GM12878 (cell line): Measurements from ENCODE around the gene DHFR. TPM values are rescaled to one million over a fixed set of nuclear protein-coding genes. Genes with fewer than 3 reads are reported as not detected.

ENCODE experiments used
- ATAC-seq: fragments of 200-7000 bp; cut with Tn5 transposase; 3 replicates; pipeline ENCODE4 v1.9.1; 2020; ENCODE audit warnings: mild to moderate bottlenecking, moderate library complexity
- BruUV-seq: library from RNA; stranded (reverse); fragments of 400-500 nt; replicated peaks from 2 replicates; lab custom pipeline; 2021; lab: Mats Ljungman, UMichigan
- CTCF ChIA-PET: fragments of 300-600 bp; sonication (Branson Sonifier 250); formaldehyde crosslinking; extraction: SDS; loops from one replicate; lab custom pipeline; 2021; ENCODE audit warnings: inconsistent platforms; lab: Yijun Ruan, JAX
- POLR2A ChIA-PET: fragments of 350-600 bp; formaldehyde crosslinking; extraction: SDS; loops from one replicate; lab custom pipeline; 2021; ENCODE audit warnings: inconsistent platforms; lab: Charles Lee
- RAD21 ChIA-PET: fragments of 300-600 bp; sonication (Branson Sonifier 250); formaldehyde crosslinking; loops from one replicate; lab custom pipeline; 2023; ENCODE audit warnings: antibody characterized with exemption; ENCODE audit not compliant: unreplicated experiment; lab: Charles Lee
- SMC1A ChIA-PET: fragments of 300-600 bp; sonication (Branson Sonifier 250); formaldehyde crosslinking; loops from one replicate; lab custom pipeline; 2023; ENCODE audit not compliant: unreplicated experiment, uncharacterized antibody; lab: Charles Lee
- DNase-seq: peaks from one replicate; pipeline ENCODE4 v3.0.0-alpha.2; 2011; ENCODE audit warnings: low read depth, low spot score
- FAIRE-seq: peaks from 3 replicates; lab custom pipeline; 2011; peaks lifted over from hg19 to GRCh38; lab: Jason Lieb, UNC
- H2AFZ ChIP-seq: 2 replicates; pipeline ENCODE4 v1.6.0; 2011; ENCODE audit warnings: low read depth, low read length, control low read depth; ENCODE audit not compliant: control insufficient read depth
- H3K27ac ChIP-seq: 2 replicates; pipeline ENCODE4 v1.5.1; 2011; ENCODE audit warnings: control low read depth; ENCODE audit not compliant: control insufficient read depth, insufficient read depth
- H3K27me3 ChIP-seq, 2 experiments: replicated peaks in 1 of 2; 2 replicates each; pipeline versions ENCODE4 v1.6.0 to v1.6.1; 2011; ENCODE audit warnings: low read length in 1 of 2; ENCODE audit not compliant: control insufficient read depth in 2 of 2, insufficient read depth in 2 of 2
- H3K36me3 ChIP-seq, 2 experiments: 2 replicates each; pipeline ENCODE4 v1.5.1; 2011; ENCODE audit warnings: low read length in 1 of 2; ENCODE audit not compliant: control insufficient read depth in 2 of 2, insufficient read depth in 2 of 2
- H3K4me1 ChIP-seq: 2 replicates; pipeline ENCODE4 v1.6.1; 2011; ENCODE audit warnings: mild to moderate bottlenecking, low read length, moderate library complexity, mixed read lengths; ENCODE audit not compliant: control insufficient read depth, insufficient read depth
- H3K4me2 ChIP-seq: 2 replicates; pipeline ENCODE4 v1.6.0; 2011; ENCODE audit warnings: control low read depth; ENCODE audit not compliant: control insufficient read depth, insufficient read depth
- H3K4me3 ChIP-seq: fragments of 200-600 bp; sonication (generic); 2 replicates; pipeline ENCODE4 v1.5.1; 2016
- H3K79me2 ChIP-seq: 2 replicates; pipeline ENCODE4 v1.6.0; 2011; ENCODE audit warnings: low read length; ENCODE audit not compliant: control insufficient read depth, insufficient read depth
- H3K9ac ChIP-seq: 2 replicates; pipeline ENCODE4 v1.8.0; 2011; ENCODE audit warnings: low read length, control low read depth, mixed read lengths; ENCODE audit not compliant: control insufficient read depth, insufficient read depth
- H3K9me3 ChIP-seq: replicated peaks from 3 replicates; pipeline ENCODE4 v1.5.1; 2011; ENCODE audit warnings: mild to moderate bottlenecking, low read length; ENCODE audit not compliant: control insufficient read depth, insufficient read depth
- H4K20me1 ChIP-seq: 2 replicates; pipeline ENCODE4 v1.6.0; 2011; ENCODE audit not compliant: control insufficient read depth, insufficient read depth
- CHD4 ChIP-seq: fragments of 200-600 bp; sonication (generic); IDR thresholded peaks from 2 replicates; pipeline ENCODE4 v1.6.1; 2016; ENCODE audit warnings: mild to moderate bottlenecking
- SKIL ChIP-seq: fragments of 450-650 bp; IDR thresholded peaks from 2 replicates; pipeline ENCODE4 v1.6.1; 2017; ENCODE audit warnings: mild to moderate bottlenecking, low read depth, inconsistent platforms; ENCODE audit not compliant: poor library complexity, severe bottlenecking
- SP1 ChIP-seq: IDR thresholded peaks from one replicate; pipeline ENCODE4 v1.6.1; 2011; ENCODE audit warnings: low read depth, low read length
- TCF3 ChIP-seq: IDR thresholded peaks from 2 replicates; pipeline ENCODE4 v1.6.1; 2012; ENCODE audit warnings: low read depth, mild to moderate bottlenecking, low read length, borderline replicate concordance; ENCODE audit not compliant: insufficient read depth
- ZNF24 ChIP-seq: fragments of 450-650 bp; IDR thresholded peaks from 2 replicates; pipeline ENCODE4 v1.6.1; 2017; ENCODE audit warnings: antibody characterized with exemption, mild to moderate bottlenecking
- WGBS: methylation state at CpG from one replicate; pipeline ENCODE4 v1.1.6; 2016; ENCODE audit warnings: low lambda C conversion rate; ENCODE audit not compliant: insufficient replicate concordance, insufficient coverage; ENCODE audit errors: missing lambda C conversion rate; 5-methylcytosine and 5-hydroxymethylcytosine counted together
- in situ Hi-C: fragments of 300-500 bp; cut with MboI; formaldehyde crosslinking; loops from 9 replicates; pipeline ENCODE4 v1.14.3; 2018; ENCODE audit warnings: mixed read lengths
- intact Hi-C: fragments of 100-400 bp; cut with micrococcal nuclease; formaldehyde crosslinking; loops from one replicate; pipeline ENCODE4 v1.14.2; 2022; ENCODE audit not compliant: unreplicated experiment
- polyA plus RNA-seq, 11 experiments: library from polyadenylated mRNA; depleted of rRNA in 4 of 11; unstranded in 6 of 11; stranded (reverse) in 5 of 11; fragments of >200 nt; fragmentation: Nextera tagmentation in 4 of 11; fragmentation: Illumina TruSeq in 1 of 11; extraction: Ambion mirVana in 4 of 11; extraction: Trizol in 1 of 11; gene quantifications; 1 replicate in 1 of 11; 2 replicates in 10 of 11; pipeline versions ENCODE4 v1.2.1 to v1.2.3, GENCODE V29; 2011 to 2016; ENCODE audit warnings: inconsistent platforms in 2 of 11, missing spikeins in 2 of 11, low read depth in 1 of 11
- total RNA-seq, 4 experiments: library from RNA; depleted of rRNA in 3 of 4; stranded (reverse); fragments of >200 nt in 3 of 4; fragmentation: Illumina TruSeq in 1 of 4; extraction: Trizol in 1 of 4; gene quantifications; 2 replicates each; pipeline versions ENCODE4 v1.2.1 to v1.2.3, GENCODE V29; 2013 to 2021

The DHFR gene
- total and polyA plus RNA-seq, 10 of the 15 experiments (the other 5 are each of a cell fraction or from before 2014, with no cell fraction given), result 57.9 to 143 (median 71.4) TPM

GRCh38 chr5:80592105-80592504 lies 62.7 kb downstream of the DHFR start (continued):
- TF ChIP-seq TCF3 (no peak), CHD4 (no peak)

GRCh38 chr5:80591352-80591751 lies 63.4 kb downstream of the DHFR start:
- intact Hi-C loops (no loop called here), in situ Hi-C loops (no loop called here)
- WGBS, result 80% methylated on average over 3 of the region's 3 CpGs
- Histone ChIP-seq H3K4me2 (no peak overlapping the region), H3K36me3 (no peaks in the 10 kb centered on the region), H3K9me3 (no peaks in the 10 kb centered on the region), H3K4me3 (no peak overlapping the region), H3K4me1 (no peaks in the 10 kb centered on the region), H3K9ac (no peak overlapping the region), H3K27ac (no peak overlapping the region), H3K79me2 (no peaks in the 10 kb centered on the region), H2AFZ (no peak overlapping the region), H3K27me3 (no peaks in the 10 kb centered on the region), H4K20me1 (no peaks in the 10 kb centered on the region)
- TF ChIP-seq ZNF24 (no peak), SP1 (no peak), SKIL (no peak)
- DNase-seq (no peak), ATAC-seq (no peak), FAIRE-seq (no peak)
- BruUV-seq, result no TSS peak
- CTCF ChIA-PET, result no interaction called here
- POLR2A ChIA-PET, result no interaction called here
- RAD21 ChIA-PET, result no interaction called here
- SMC1A ChIA-PET, result no interaction called here
